Erythroblast (primary cell): Measurements from ENCODE around the gene CLCN3.

Experiments
- GATA1 ChIP-seq: IDR thresholded peaks from 2 replicates; pipeline ENCODE4 v1.6.1; 2011; ENCODE audit warnings: low read depth, mild to moderate bottlenecking, control low read depth, low read length, moderate library complexity
- POLR2A ChIP-seq: IDR thresholded peaks from 2 replicates; pipeline ENCODE4 v1.6.1; 2011; ENCODE audit warnings: mild to moderate bottlenecking, low read length

GRCh38 chr4:169677150-169677748 lies 56.9 kb downstream of the CLCN3 start:
- TF ChIP-seq POLR2A = no peak
- TF ChIP-seq GATA1 = no peak
